Esophagus squamous epithelium (tissue), 5 donors: ENCODE data around the gene ASB8. TPM values are rescaled to one million over a fixed set of nuclear protein-coding genes. Genes with fewer than 3 reads are reported as not detected.

Experiments used
- DNase-seq: peaks from one replicate; lab custom pipeline; 2025; lab: John Stamatoyannopoulos, UW
- H3K27ac ChIP-seq, 4 donors: fragments of 200-600 bp; sonication (generic); one replicate each; pipeline ENCODE4 v1.5.1; 2016 to 2019; ENCODE audit warnings: mild to moderate bottlenecking in 1 of 4
- H3K27me3 ChIP-seq, 4 donors: fragments of 200-600 bp; sonication (generic); 1 replicate in 3 of 4; 2 replicates in 1 of 4; pipeline versions ENCODE4 v1.5.1 to v1.6.0; 2017 to 2021; ENCODE audit warnings: antibody characterized with exemption in 1 of 4
- H3K36me3 ChIP-seq, 3 donors: fragments of 200-600 bp; sonication (generic); one replicate each; pipeline ENCODE4 v1.5.1; 2016 to 2019
- H3K4me1 ChIP-seq, 3 donors: fragments of 200-600 bp; sonication (generic); one replicate each; pipeline ENCODE4 v1.5.1; 2017 to 2019
- H3K4me3 ChIP-seq, 4 donors: fragments of 200-600 bp; sonication (generic); 1 replicate in 3 of 4; 2 replicates in 1 of 4; pipeline ENCODE4 v1.5.1; 2016 to 2019; ENCODE audit warnings: mild to moderate bottlenecking in 2 of 4, moderate library complexity in 1 of 4
- H3K9me3 ChIP-seq, 3 donors: fragments of 200-600 bp; sonication (generic); one replicate each; pipeline ENCODE4 v1.5.1; 2016 to 2019
- CTCF ChIP-seq, 6 experiments: fragments of 450-650 bp in 4 of 6; fragments of 200-600 bp in 2 of 6; sonication (generic) in 2 of 6; IDR thresholded peaks; one replicate each; pipeline ENCODE4 v1.5.1; 2016 to 2019; ENCODE audit warnings: antibody characterized with exemption in 6 of 6, mild to moderate bottlenecking in 4 of 6, moderate library complexity in 4 of 6
- POLR2A ChIP-seq, 4 donors: fragments of 450-650 bp; IDR thresholded peaks; one replicate each; pipeline ENCODE4 v1.6.1; 2017; ENCODE audit warnings: antibody characterized with exemption in 4 of 4, mild to moderate bottlenecking in 4 of 4, moderate library complexity in 3 of 4
- WGBS, 2 donors: methylation state at CpG; one replicate each; pipeline ENCODE4 v1.1.5; 2018; 5-methylcytosine and 5-hydroxymethylcytosine counted together
- intact Hi-C: fragments of 100-400 bp; cut with DNase I; formaldehyde crosslinking; loops from one replicate; pipeline ENCODE4 v1.15.0; 2022
- total RNA-seq, 4 donors: library from RNA; depleted of rRNA; stranded (reverse); fragments of >200 nt; gene quantifications; one replicate each; pipeline ENCODE4 v1.1.0, GENCODE V29; 2016
- donor health status: DM: yes; HTN: yes; CAD: no.

The ASB8 gene
- total RNA-seq, 4 donors from 2014 or later: 13.2 to 28.2 (median 24.8) TPM

GRCh38 chr12:48143898-48144297 is 13.4 kb downstream of the ASB8 start:
- Histone ChIP-seq H3K36me3 (peaks cover 2 to 100% (median 5%) of the 10 kb centered on the region in 3 donors), H3K27me3 (no peaks in the 10 kb centered on the region), H3K9me3 (no peaks in the 10 kb centered on the region), H3K4me3 (no peak overlapping the region), H3K4me1 (no peaks in the 10 kb centered on the region), H3K27ac (no peak overlapping the region)
- 84 to 88% methylated on average over 2 of the region's 2 CpGs for WGBS, 2 donors
- intact Hi-C loops: no loop called here
- no peak for TF ChIP-seq POLR2A (IDR thresholded peaks at IDR 0.05)
- no peak for TF ChIP-seq CTCF (IDR thresholded peaks at IDR 0.05)
- no peak for DNase-seq

GRCh38 chr12:48142818-48143674 is 14.3 kb downstream of the ASB8 start:
- 85 to 95% methylated on average over 3 to 6 of the region's 7 CpGs for WGBS, 2 donors
- Histone ChIP-seq H3K4me1 (no peaks in the 10 kb centered on the region), H3K36me3 (peaks cover 0 to 100% (median 5%) of the 10 kb centered on the region in 3 donors), H3K4me3 (no peak overlapping the region), H3K27ac (no peak overlapping the region), H3K27me3 (no peaks in the 10 kb centered on the region), H3K9me3 (no peaks in the 10 kb centered on the region)
- intact Hi-C loops: no loop called here
- no peak for DNase-seq
- no peak for TF ChIP-seq CTCF (IDR thresholded peaks at IDR 0.05)
- TF ChIP-seq POLR2A (IDR thresholded peaks at IDR 0.05): no peak

- intact Hi-C loops: no loop called here
- peaks cover 0 to 100% (median 37%) of the 10 kb centered on the region in 3 donors for H3K36me3 ChIP-seq
Measured at GRCh38 chr12:48135027-48135426, 22.3 kb downstream of the ASB8 start.

GRCh38 chr12:48132826-48133225 is 24.5 kb downstream of the ASB8 start:
- H3K4me3 ChIP-seq: no peak overlapping the region
- peaks cover 0 to 94% (median 33%) of the 10 kb centered on the region in 3 donors for H3K36me3 ChIP-seq
- no peaks in the 10 kb centered on the region for H3K27me3 ChIP-seq
- no peak for TF ChIP-seq CTCF (IDR thresholded peaks at IDR 0.05)
- TF ChIP-seq POLR2A (IDR thresholded peaks at IDR 0.05): no peak
- WGBS, 2 donors: 91 to 92% methylated on average over 14 of the region's 14 CpGs
- no peaks in the 10 kb centered on the region for H3K9me3 ChIP-seq
- no peaks in the 10 kb centered on the region for H3K4me1 ChIP-seq
- H3K27ac ChIP-seq: no peak overlapping the region
- DNase-seq: no peak
- intact Hi-C loops: no loop called here

More at GRCh38 chr12:48135027-48135426, 22.3 kb downstream of the ASB8 start:
- 79 to 88% methylated on average over 4 to 5 of the region's 5 CpGs for WGBS, 2 donors
- Histone ChIP-seq H3K9me3 (no peaks in the 10 kb centered on the region), H3K4me3 (no peak overlapping the region), H3K27me3 (no peaks in the 10 kb centered on the region), H3K27ac (no peak overlapping the region), H3K4me1 (no peaks in the 10 kb centered on the region)
- DNase-seq: no peak
- TF ChIP-seq CTCF (IDR thresholded peaks at IDR 0.05): no peak
- TF ChIP-seq POLR2A (IDR thresholded peaks at IDR 0.05): no peak

- Histone ChIP-seq H3K36me3 (peaks cover 0 to 94% (median 29%) of the 10 kb centered on the region in 3 donors), H3K27me3 (no peaks in the 10 kb centered on the region), H3K4me3 (no peak overlapping the region), H3K4me1 (no peaks in the 10 kb centered on the region), H3K9me3 (no peaks in the 10 kb centered on the region), H3K27ac (no peak overlapping the region)
- DNase-seq: no peak
- intact Hi-C loops: no loop called here
- 74 to 95% methylated on average over 2 of the region's 2 CpGs for WGBS, 2 donors
- no peak for TF ChIP-seq CTCF (IDR thresholded peaks at IDR 0.05)
- no peak for TF ChIP-seq POLR2A (IDR thresholded peaks at IDR 0.05)
Measured at GRCh38 chr12:48131517-48131916, 25.8 kb downstream of the ASB8 start.
